Right renal cortex interstitium (tissue), 3 donors: ENCODE results near the gene RGS9BP. TPM values are rescaled to one million over a fixed set of nuclear protein-coding genes. Genes with fewer than 3 reads are reported as not detected.
"Not testable (repeated sequence)": the region's sequence is repeated elsewhere in the genome, so short reads cannot be mapped to it uniquely, and the experiment has no call there.

ENCODE experiments used
- DNase-seq, 3 donors: peaks; one replicate each; pipeline ENCODE4 v3.0.0-alpha.2; 2013; ENCODE audit warnings: low read depth in 3 of 3, low spot score in 2 of 3
- polyA plus RNA-seq, 3 donors: library from polyadenylated mRNA; unstranded; fragments of 120-200 nt; gene quantifications; one replicate each; pipeline ENCODE4 v1.2.1, GENCODE V29; 2013; ENCODE audit not compliant: insufficient read length in 3 of 3

RGS9BP gene
- under 1 TPM; 0.11 to 0.34 (median 0.24) TPM for polyA plus RNA-seq

DNA sequence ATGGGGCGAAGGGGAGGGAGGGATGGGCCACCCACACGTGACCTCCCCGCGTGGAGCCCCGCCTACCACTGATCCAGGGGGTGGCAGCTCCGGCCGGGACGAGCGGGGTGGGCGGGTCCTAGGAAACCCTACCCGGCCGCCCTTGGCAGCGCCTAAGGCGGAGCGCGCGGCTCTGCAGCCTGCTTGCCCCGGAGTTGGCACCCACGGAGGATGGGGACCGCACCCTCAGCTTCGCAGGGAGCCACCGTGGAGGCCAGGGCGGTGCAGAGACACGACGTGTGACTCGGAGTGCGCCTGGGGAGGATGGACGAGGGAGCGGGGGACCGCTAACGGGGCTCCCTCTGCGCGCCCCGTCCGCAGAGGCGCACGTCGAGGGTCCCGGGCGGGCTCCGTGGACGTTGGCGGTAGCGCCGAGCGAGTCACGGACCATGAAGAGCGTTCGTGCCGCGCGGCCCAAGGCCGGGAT lies at the start of gene RGS9BP:
Gene RGS9BP, plus strand, starts transcription at position 129 of the 466 bp plus-strand sequence. CDS start 416 bp downstream, outside the sequence.
- no peak for DNase-seq

DNA sequence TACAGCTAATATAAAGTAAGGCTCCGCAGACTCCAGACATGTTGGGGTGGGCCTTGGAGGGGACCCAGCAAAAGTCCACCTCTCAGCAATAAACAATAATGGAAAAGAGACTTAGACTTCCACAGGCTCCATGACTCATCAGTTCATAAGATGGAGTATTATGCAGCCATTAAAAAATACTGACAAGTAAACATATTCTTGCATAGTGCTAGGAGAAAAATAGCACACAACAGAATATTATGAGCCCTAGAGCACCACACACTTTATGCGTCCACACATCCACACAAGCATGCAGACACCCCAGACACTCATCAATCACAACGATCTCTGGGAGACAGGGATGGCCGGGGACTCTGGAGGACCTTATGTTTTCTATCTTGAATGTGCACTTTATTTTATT lies 48.7 kb upstream of the RGS9BP start:
- no peak for DNase-seq

DNA sequence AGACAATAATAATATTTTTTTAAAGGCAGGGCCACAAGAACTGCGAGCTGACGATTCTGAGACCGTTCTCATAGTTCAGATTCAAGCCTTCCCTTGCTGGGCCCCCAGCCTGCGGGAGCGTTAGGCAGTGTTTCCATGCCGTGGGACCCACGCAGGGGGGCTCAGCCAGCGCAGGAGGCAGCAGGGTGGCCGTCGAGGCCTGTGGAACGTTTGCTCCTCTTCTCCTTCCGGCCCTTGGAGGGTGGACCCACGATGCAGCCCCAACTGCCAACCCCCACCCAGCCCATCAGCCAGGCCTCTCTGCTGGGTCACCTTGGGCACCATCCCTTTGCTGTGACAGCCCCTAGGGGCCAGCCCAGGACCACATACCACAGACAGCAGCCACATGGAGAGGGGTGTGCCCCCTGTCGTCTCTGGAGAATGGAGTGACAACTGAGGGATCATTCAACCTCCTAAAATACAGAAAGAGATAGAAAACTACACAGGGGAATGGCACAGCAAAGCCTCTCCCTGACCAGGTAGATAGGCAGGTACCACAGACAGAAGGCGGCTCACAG lies 47.9 kb upstream of the RGS9BP start:
- no peak for DNase-seq

DNA sequence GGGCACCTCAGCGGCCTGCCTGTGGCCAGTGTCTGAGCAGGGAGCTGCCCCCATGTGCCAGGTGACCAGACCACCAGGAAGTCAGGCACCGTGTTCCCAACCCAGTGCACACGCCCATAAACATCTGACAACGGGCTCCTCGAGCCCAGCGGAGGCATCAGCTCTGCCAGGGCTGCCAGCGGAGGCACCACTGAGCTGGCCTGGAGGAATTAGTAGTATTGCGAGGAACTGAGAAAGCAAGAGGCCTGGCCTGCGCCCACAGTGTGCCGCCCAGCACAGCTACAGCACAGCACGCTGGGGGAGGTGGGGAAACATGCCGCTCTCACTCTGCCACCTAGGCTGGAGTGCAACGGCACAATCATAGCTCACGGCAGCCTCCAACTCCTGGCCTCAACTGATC lies 45.3 kb upstream of the RGS9BP start:
- no peak for DNase-seq

GRCh38 chr19:32631381-32631780 lies 44.3 kb upstream of the RGS9BP start:
- DNase-seq = no peak

GRCh38 chr19:32637480-32637879 lies 38.2 kb upstream of the RGS9BP start:
- DNase-seq = no peak

GRCh38 chr19:32638625-32639024 lies 37.0 kb upstream of the RGS9BP start:
- DNase-seq = no peak

DNA sequence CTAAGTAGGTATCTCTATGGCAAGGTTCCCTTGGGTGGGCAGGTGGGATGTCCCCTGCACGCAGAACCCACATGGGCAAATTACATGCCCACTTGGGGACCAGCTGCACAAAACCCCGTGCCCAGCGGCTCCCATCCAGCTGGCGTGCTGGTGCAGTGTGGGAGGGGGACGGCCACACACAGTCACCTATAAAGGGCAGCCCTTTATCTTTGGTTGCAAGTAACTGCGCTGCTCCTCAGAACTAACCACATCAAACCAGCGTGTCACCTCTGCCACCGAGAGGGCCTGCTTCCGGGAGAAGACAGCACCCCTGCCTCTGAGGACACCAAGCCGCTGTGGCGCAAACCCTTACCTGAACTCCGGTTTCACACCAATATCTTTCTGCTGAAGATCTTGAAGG lies 32.9 kb upstream of the RGS9BP start:
- no peak for DNase-seq

DNA sequence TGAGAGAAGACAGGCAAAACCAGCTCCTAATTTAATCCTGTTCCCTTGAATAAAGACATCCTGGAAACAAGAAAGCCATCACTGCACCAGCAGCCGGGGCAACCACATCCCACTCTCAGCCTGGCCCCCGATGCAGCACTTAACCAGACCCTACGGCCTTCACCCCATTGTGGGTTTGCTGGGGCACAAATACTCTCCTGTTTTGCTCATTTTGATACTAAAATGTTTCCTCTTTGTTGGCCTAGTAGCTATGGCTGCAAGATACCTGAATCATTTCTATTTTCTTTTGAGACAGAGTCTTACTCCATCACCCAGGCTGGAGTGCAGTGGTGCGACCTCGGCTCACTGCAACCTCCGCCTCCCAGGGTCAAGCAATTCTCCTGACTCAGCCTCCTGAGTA lies 29.1 kb upstream of the RGS9BP start:
- no peak for DNase-seq

- no peak for DNase-seq
Measured at GRCh38 chr19:32647361-32647760, 28.3 kb upstream of the RGS9BP start.

DNA sequence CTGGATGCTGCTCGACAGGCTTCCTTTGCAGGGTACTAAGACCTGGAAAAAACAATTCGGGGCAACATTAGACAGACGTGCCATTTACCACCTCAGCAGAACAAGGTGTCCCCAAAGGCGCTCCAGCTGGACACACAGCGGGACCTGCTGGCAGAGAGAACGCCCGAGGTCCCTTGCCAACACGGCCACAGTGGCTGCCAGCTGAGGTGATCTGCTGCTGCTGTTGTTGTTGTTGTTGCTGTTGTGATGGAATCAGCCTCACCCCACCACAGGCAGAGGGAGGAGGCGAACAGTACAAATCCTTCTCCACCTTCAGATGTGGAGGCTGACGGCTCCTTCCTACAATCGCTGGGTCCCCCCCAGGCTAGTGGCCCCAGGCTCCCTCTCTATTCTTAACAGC lies 25.9 kb upstream of the RGS9BP start:
- no peak for DNase-seq

- DNase-seq = no peak
Measured at GRCh38 chr19:32650671-32651070, 25.0 kb upstream of the RGS9BP start.

DNA sequence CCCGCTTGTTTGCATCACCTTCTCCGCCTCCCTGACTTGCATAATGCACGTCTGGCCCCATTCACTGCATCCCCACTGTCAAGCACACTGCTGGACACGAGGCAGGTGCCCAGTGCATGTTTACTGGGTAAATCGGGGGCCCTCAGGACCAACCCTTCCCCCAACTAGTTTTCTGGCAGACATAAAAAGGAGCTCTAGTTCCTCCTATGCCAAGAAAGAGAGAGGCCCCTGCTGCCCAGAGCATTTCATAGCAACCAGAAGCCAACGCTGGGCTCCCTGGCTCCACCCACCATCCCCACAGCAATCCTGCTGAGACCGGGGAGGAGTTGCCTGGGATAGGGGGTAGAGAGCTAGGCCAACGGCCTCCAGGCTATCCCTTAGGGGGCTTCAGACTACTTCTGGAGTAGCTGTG lies 23.9 kb upstream of the RGS9BP start:
- no peak for DNase-seq

GRCh38 chr19:32652331-32652730 lies 23.3 kb upstream of the RGS9BP start:
- not testable (repeated sequence) for DNase-seq

DNA sequence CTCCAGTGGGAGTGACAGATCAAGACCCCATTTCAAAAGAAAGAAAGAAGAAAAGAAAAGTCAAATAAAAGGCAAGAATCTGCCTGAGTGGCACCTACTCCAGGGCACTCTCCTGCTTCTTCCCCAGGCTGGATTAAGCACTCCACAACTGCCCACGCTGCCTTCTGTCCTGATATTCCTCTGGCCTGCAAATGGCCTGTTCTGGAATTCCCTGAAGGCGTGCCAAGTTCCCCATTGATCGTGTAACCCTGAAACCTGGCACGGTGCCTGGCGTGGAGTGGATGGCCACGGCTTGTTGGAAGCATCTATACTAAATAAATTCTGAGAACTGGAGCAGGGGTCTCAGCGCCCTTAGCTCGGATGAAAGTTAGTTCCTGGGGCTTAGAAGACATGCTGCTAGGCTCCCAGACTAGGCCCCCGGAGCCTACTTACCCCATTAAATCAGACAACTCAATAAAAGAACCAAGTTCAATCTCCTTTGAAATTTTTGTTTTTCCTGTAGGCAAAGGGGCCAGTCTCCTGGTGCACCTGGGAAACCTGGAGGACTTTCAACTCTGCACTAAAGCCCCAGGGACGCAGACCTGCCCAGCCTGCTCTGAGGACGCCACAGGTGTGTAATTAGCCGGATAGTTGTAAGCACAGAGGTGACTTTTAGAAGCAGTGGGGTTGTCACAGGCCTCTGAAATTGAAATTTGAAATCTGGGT lies 22.6 kb upstream of the RGS9BP start:
- DNase-seq = no peak

DNA sequence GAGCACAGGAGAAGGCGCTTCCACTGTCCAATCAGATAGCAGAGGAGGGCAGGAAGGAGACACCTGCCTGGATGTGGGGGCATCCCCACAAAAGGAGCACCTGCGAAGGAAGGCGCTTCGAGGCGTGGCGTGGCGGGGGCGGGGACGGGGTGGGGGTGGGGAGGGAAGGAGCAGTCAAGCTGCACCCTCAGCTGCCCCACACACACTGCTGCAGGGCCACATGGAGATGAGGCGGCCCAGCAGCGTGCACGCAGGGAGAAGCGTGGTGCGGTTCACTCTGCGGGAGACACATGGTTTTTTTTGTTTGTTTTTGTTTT lies 22.1 kb upstream of the RGS9BP start:
- no peak for DNase-seq

GRCh38 chr19:32656379-32656778 lies 19.3 kb upstream of the RGS9BP start:
- not testable (repeated sequence) for DNase-seq

DNA sequence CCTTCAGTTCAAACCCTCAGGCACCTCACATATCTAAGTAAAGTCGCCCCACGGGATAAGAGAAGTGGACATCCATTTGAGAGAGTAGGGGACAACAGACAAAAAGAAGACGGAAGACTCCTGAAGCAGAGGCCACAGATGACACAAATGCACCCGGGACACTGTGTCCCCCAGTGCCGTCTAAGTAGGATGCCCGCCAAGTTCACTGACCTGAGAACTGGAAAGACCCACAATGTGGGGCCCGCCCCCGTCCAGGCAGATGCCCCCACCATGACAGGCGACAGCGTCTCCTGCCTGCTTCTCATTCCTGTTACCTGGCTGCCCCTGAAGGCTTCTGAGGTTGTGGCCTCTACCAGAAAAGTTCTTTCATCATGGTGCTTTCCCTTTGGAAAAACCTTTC lies 17.6 kb upstream of the RGS9BP start:
- no peak for DNase-seq

DNA sequence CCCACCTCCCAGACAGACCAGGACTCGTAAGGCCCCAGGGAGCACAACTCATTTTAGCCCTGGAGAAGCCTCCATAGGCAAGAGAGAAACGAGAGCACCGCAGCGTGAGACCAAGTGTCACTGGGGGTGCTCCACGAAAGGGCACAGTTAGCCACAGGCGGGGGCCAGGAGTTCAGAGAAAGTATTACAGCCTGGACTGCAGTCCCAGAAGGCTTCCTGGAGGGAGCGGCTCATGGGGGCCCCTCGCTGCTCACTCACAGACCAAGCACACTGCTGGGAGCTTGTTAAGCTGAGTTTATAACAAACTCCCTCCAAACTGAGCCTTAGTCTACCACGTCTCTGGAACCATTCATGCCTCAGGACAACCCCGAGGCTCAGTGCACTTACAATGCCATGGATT lies 17.1 kb upstream of the RGS9BP start:
- no peak for DNase-seq

GRCh38 chr19:32661318-32661717 lies 14.3 kb upstream of the RGS9BP start:
- no peak for DNase-seq

DNA sequence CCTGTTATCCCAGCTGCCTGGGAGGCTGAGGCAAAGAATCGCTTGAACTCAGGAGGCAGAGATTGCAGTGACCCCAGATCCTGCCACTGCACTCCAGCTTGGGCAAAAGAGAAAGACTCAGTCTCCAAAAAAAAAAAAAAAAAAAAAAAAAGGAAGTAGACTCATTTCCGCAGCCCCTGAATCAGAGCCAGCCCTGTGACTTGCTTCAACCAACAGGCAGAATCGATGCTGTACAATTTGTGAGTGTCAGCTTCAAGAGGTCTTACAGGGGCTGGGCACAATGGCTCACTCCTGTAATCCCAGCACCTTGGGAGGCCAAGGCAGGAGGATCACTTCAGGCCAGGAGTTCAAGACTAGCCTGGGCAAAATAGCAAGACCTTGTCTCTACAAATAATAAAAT lies 13.5 kb upstream of the RGS9BP start:
- no peak for DNase-seq

GRCh38 chr19:32666084-32666483 lies 9.6 kb upstream of the RGS9BP start:
- no peak for DNase-seq

DNA sequence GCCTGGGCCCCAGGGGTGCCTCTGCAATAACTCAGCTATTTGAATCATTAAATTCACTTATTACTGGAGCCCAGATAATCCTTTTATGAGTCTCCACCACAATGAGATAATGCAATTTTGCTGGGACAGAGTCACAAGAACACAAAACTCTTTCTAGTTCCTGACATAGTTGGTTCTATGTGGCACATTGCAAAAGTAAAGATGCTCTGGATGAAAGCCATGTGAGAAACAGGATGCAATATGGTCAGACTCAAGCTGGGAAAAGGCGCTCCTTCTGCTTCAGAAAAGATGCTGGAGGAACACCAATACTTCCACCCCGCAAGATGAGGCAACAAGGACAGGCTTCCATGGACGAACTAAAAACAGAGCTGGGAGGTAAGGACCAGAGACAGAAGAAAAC lies 6.3 kb upstream of the RGS9BP start:
- DNase-seq = no peak
